Activated CD8-positive, alpha-beta T cell treated with anti-CD3 and anti-CD28 coated beads for 36 hours (primary cell): Measurements from ENCODE around the gene RBM38. TPM values are rescaled to one million over a fixed set of nuclear protein-coding genes. Genes with fewer than 3 reads are reported as not detected.
A peak's percentile ranks its signal among the peaks of the same experiment; 100 is the strongest.

Experiments
- ATAC-seq: fragments of 200-7000 bp; cut with Tn5 transposase; one replicate; pipeline ENCODE4 v1.10.0; 2021; ENCODE audit warnings: mild to moderate bottlenecking, moderate library complexity
- CTCF ChIA-PET: fragments of 350-600 bp; sonication (Branson Sonifier 250); formaldehyde crosslinking; loops from one replicate; lab custom pipeline; 2021; ENCODE audit warnings: antibody characterized with exemption; lab: Charles Lee
- POLR2A ChIA-PET: fragments of 350-600 bp; sonication (Branson Sonifier 250); formaldehyde crosslinking; loops from one replicate; lab custom pipeline; 2021; ENCODE audit warnings: antibody characterized with exemption; lab: Charles Lee
- DNase-seq: peaks from one replicate; pipeline ENCODE4 v3.0.0-alpha.2; 2020
- H3K27ac Mint-ChIP-seq: one replicate; pipeline ENCODE4 v1.8.0; 2021; ENCODE audit warnings: mild to moderate bottlenecking, mixed read lengths
- H3K27me3 Mint-ChIP-seq: one replicate; pipeline ENCODE4 v1.8.0; 2021; ENCODE audit warnings: mixed read lengths
- H3K36me3 Mint-ChIP-seq: one replicate; pipeline ENCODE4 v1.8.0; 2021; ENCODE audit warnings: low read depth, mixed read lengths
- H3K4me1 Mint-ChIP-seq: one replicate; pipeline ENCODE4 v1.8.0; 2021; ENCODE audit warnings: low read depth, mixed read lengths
- H3K4me3 Mint-ChIP-seq: one replicate; pipeline ENCODE4 v1.8.0; 2021; ENCODE audit warnings: mild to moderate bottlenecking, moderate library complexity, mixed read lengths
- H3K9me3 Mint-ChIP-seq: one replicate; pipeline ENCODE4 v1.8.0; 2021; ENCODE audit warnings: mixed read lengths
- intact Hi-C: fragments of 100-400 bp; cut with micrococcal nuclease; formaldehyde crosslinking; loops from one replicate; pipeline ENCODE4 v1.10.0; 2022
- total RNA-seq, 2 experiments: library from RNA; stranded (reverse); gene quantifications; one replicate each; pipeline ENCODE4 v1.2.3, GENCODE V29; 2021
- TF ChIP-seq, protein P1 (sequence below): fragments of 200-600 bp; IDR thresholded peaks from one replicate; pipeline ENCODE4 v1.8.0; 2022; ENCODE audit warnings: antibody characterized with exemption, mild to moderate bottlenecking

Gene RBM38
- total RNA-seq, 2 experiments from 2014 or later = 114 to 116 TPM

DNA sequence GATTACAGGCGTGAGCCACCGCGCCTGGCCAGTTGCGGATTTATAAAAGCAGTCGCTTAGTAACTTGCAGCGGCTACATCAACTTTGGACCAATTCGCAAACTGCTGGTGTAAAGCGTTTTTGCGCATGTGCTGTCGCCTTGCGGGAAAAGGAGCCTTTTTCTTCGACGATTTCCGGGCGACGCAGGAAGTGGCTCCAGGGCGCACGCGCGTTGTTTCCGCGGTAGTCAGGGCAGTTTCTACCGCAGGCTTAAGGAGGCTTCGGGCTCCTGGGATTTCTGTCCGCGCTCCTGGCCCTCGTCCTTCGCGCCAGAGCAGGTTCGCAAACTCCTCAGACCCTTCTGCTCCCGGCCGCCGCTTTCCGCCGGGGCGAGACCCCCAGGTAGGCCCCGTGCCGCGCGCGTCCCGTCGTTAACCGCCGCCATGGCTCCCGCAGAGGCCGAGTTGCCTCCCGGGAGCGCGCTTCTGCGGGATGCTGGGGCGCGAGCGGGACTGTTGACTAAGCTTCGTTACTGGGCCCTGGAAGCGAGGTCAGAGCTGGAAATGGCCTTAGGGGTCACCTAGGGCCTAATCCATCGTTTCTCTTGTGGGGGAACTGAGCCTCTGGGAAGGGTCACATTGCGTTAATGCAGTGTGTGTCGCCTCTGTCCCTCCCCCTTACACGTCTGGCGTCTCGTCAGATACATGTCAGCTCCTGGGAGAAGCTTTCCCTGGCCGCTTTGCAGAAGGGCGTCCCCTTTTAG, 40.0 kb upstream of the RBM38 start, which contains the start of gene RAE1:
Gene RAE1 (plus strand): TSS at position 214 of the 742 bp plus-strand sequence. CDS start 2,784 bp downstream, outside the sequence.
- H3K27ac Mint-ChIP-seq = peak within 1 kb of the TSS; percentile 91
- H3K36me3 Mint-ChIP-seq = peaks cover 29% of the 10 kb centered on the region
- peaks cover 26% of the 10 kb centered on the region for H3K4me1 Mint-ChIP-seq
- TF ChIP-seq, protein P1, sequence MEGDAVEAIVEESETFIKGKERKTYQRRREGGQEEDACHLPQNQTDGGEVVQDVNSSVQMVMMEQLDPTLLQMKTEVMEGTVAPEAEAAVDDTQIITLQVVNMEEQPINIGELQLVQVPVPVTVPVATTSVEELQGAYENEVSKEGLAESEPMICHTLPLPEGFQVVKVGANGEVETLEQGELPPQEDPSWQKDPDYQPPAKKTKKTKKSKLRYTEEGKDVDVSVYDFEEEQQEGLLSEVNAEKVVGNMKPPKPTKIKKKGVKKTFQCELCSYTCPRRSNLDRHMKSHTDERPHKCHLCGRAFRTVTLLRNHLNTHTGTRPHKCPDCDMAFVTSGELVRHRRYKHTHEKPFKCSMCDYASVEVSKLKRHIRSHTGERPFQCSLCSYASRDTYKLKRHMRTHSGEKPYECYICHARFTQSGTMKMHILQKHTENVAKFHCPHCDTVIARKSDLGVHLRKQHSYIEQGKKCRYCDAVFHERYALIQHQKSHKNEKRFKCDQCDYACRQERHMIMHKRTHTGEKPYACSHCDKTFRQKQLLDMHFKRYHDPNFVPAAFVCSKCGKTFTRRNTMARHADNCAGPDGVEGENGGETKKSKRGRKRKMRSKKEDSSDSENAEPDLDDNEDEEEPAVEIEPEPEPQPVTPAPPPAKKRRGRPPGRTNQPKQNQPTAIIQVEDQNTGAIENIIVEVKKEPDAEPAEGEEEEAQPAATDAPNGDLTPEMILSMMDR = no peak
- intact Hi-C loops = no loop called here
- peak within 1 kb of the TSS; percentile 84 for H3K4me3 Mint-ChIP-seq
- H3K9me3 Mint-ChIP-seq = no peaks in the 10 kb centered on the region
- DNase-seq = peak; percentile 94
- ChIA-PET CTCF (interaction anchor here (1.4 kb wide), 2 partner anchors 31 to 47 kb away, joined by 3 to 5 read pairs; no protein-coding TSS in a partner anchor), POLR2A (interaction anchor here (0.8 to 1.2 kb wide), 4 partner anchors 19 to 127 kb away, joined by 3 to 4 read pairs (median 4); partner anchors contain the start of gene RBM38)
- H3K27me3 Mint-ChIP-seq = no peaks in the 10 kb centered on the region
- ATAC-seq = peak; percentile 88

DNA sequence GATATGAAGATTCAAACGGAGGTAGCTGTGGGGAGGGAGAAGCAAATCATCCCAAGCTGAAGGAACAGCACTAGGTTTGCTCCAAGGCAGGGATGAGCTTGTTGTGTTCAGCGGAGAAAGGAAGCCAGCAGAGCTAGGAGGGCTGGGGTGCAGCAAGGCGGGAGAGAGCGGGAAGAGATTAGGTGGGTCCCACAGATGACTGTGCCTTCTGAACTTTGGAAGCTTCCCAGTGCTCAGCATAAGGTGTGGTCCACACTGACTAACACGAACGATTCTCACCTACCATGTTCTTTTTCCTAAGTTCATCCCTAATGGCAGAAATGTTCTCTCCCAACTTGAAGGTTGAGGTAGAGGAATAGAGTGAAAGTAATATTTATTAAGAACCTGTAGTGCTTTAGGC, 38.9 kb upstream of the RBM38 start:
- TF ChIP-seq, protein P1 = no peak
- H3K9me3 Mint-ChIP-seq = no peaks in the 10 kb centered on the region
- DNase-seq (no peak), ATAC-seq (no peak)
- intact Hi-C loops = no loop called here
- POLR2A ChIA-PET = interaction anchor here (1.2 to 1.5 kb wide), 2 partner anchors 46 to 126 kb away, joined by 3 read pairs; no protein-coding TSS in a partner anchor
- peaks cover 26% of the 10 kb centered on the region for H3K4me1 Mint-ChIP-seq
- H3K4me3 Mint-ChIP-seq = peak overlapping the region; percentile 84
- H3K27me3 Mint-ChIP-seq = no peaks in the 10 kb centered on the region
- peak overlapping the region; percentile 91 for H3K27ac Mint-ChIP-seq
- CTCF ChIA-PET = interaction anchor here (1.2 to 1.4 kb wide), 3 partner anchors 30 to 143 kb away, joined by 3 to 5 read pairs (median 4); no protein-coding TSS in a partner anchor
- peaks cover 33% of the 10 kb centered on the region for H3K36me3 Mint-ChIP-seq

DNA sequence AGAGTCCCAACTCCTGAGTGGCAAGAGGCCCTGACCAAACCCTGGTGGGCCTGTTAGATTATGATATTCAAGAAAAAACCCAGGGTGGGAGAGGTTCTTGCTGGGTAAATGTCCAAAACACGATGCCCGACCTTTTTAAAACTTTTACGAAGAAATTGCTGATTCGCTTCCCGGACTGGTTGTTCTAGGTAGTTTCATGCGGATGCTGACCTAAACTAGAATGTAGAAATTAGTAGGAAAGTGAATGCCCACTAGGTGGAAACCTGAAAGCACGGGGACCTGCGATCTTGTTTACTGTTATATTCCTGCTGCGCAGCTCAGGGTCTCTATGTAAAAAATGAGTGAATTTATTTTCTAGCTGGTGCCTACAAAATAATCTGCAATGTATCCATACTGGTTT, 37.8 kb upstream of the RBM38 start:
- intact Hi-C loops = no loop called here
- Mint-ChIP-seq H3K36me3 (peaks cover 33% of the 10 kb centered on the region), H3K4me1 (peaks cover 26% of the 10 kb centered on the region), H3K9me3 (no peaks in the 10 kb centered on the region), H3K4me3 (no peak overlapping the region), H3K27me3 (no peaks in the 10 kb centered on the region), H3K27ac (no peak overlapping the region)
- TF ChIP-seq, protein P1 = no peak
- ChIA-PET CTCF (no interaction called here), POLR2A (interaction anchor here (1.5 kb wide), 1 partner anchor 45 kb away, joined by 3 read pairs; no protein-coding TSS in a partner anchor)
- no peak for DNase-seq
- no peak for ATAC-seq

DNA sequence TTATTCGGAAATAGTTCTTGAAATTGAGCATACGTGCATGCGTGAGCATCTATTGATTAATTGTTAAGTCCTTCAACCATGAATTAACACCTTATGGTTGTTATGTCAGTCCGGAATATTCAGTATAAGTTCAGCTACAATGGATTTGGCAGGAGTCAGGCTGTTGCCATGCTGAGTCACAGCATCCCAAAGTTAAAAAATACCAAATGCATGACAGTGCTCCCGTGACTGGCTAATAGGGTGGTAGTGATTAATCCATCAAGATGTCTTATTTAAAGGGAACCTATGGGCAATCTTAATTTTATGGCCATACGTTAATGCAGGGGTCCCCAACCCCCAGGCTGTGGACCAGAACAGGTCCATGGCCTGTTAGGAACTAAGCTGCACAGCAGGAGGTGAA, 29.7 kb upstream of the RBM38 start:
- TF ChIP-seq, protein P1 = no peak
- intact Hi-C loops = no loop called here
- Mint-ChIP-seq H3K9me3 (no peaks in the 10 kb centered on the region), H3K36me3 (peaks cover 26% of the 10 kb centered on the region), H3K4me1 (no peaks in the 10 kb centered on the region), H3K27me3 (no peaks in the 10 kb centered on the region), H3K27ac (no peak overlapping the region), H3K4me3 (no peak overlapping the region)
- ATAC-seq = no peak
- ChIA-PET POLR2A (interaction anchor here (0.8 kb wide), 1 partner anchor 17 kb away, joined by 3 read pairs; no protein-coding TSS in a partner anchor), CTCF (interaction anchor here (0.9 to 2.3 kb wide), 5 partner anchors 12 to 134 kb away, joined by 3 to 7 read pairs (median 4); no protein-coding TSS in a partner anchor)
- no peak for DNase-seq
